HepG2 (cell line): ENCODE measurements around the gene TPPP3. TPM values are rescaled to one million over a fixed set of nuclear protein-coding genes. Genes with fewer than 3 reads are reported as not detected.
"Not testable (repeated sequence)": the region's sequence is repeated elsewhere in the genome, so short reads cannot be mapped to it uniquely, and the experiment has no call there.

Experiments used
- ATAC-seq: fragments of 200-7000 bp; cut with Tn5 transposase; 3 replicates; pipeline ENCODE4 v1.9.1; 2020; ENCODE audit warnings: mild to moderate bottlenecking, moderate library complexity
- BruUV-seq: library from RNA; stranded (reverse); fragments of 400-500 nt; replicated peaks from 2 replicates; lab custom pipeline; 2021; lab: Mats Ljungman, UMichigan
- CTCF ChIA-PET: fragments of 300-600 bp; formaldehyde crosslinking; extraction: SDS; loops from one replicate; lab custom pipeline; 2021; ENCODE audit warnings: low total read pairs, inconsistent platforms, low intra/inter-chr PET ratio; lab: Yijun Ruan, JAX
- POLR2A ChIA-PET: fragments of 350-600 bp; sonication (Branson Sonifier 250); formaldehyde crosslinking; loops from one replicate; lab custom pipeline; 2020; ENCODE audit warnings: antibody characterized with exemption, inconsistent platforms; lab: Yijun Ruan, JAX
- DNase-seq: peaks from one replicate; pipeline ENCODE4 v3.0.0-alpha.2; 2015; ENCODE audit warnings: low spot score
- FAIRE-seq: peaks from 3 replicates; lab custom pipeline; 2011; peaks lifted over from hg19 to GRCh38; lab: Jason Lieb, UNC
- H2AFZ ChIP-seq: one replicate; pipeline ENCODE4 v1.6.1; 2011; ENCODE audit warnings: low read length, inconsistent platforms
- H3K27ac ChIP-seq: fragments of 300-600 bp; 3 replicates; pipeline ENCODE4 v1.8.0; 2011; ENCODE audit warnings: mixed run types, mild to moderate bottlenecking, mixed read lengths, low read length, inconsistent platforms; ENCODE audit not compliant: insufficient read depth; ENCODE audit errors: extremely low read length
- H3K27me3 ChIP-seq, 2 experiments: fragments of 200-600 bp in 1 of 2; 2 replicates in 1 of 2; 3 replicates in 1 of 2; pipeline versions ENCODE4 v1.6.0 to v1.8.0; 2011; ENCODE audit warnings: low read length in 2 of 2, mild to moderate bottlenecking in 2 of 2, moderate library complexity in 2 of 2, inconsistent platforms in 1 of 2; ENCODE audit not compliant: insufficient read depth in 2 of 2, control insufficient read depth in 1 of 2
- H3K36me3 ChIP-seq, 2 experiments: fragments of 200-600 bp in 1 of 2; replicated peaks in 1 of 2; 2 replicates in 1 of 2; 3 replicates in 1 of 2; pipeline versions ENCODE4 v1.5.1 to v1.8.0; 2011; ENCODE audit warnings: low read length in 2 of 2, inconsistent platforms in 1 of 2; ENCODE audit not compliant: insufficient read depth in 2 of 2, control insufficient read depth in 1 of 2
- H3K4me1 ChIP-seq: 2 replicates; pipeline ENCODE4 v1.5.1; 2012; ENCODE audit warnings: low read length, inconsistent platforms; ENCODE audit not compliant: insufficient read depth
- H3K4me2 ChIP-seq: 2 replicates; pipeline ENCODE4 v1.6.0; 2011; ENCODE audit warnings: low read depth, low read length, inconsistent platforms
- H3K4me3 ChIP-seq, 3 experiments: fragments of 200-600 bp in 1 of 3; sonication (generic), shearing (Covaris generic) in 1 of 3; replicated peaks in 1 of 3; 2 replicates each; pipeline ENCODE4 v1.5.1; 2011 to 2016; ENCODE audit warnings: low read length in 3 of 3, inconsistent platforms in 2 of 3, low read depth in 2 of 3, mild to moderate bottlenecking in 2 of 3, control low read depth in 1 of 3, mixed read lengths in 1 of 3; ENCODE audit not compliant: insufficient read depth in 1 of 3
- H3K79me2 ChIP-seq: one replicate; pipeline ENCODE4 v1.6.1; 2011; ENCODE audit warnings: low read length, inconsistent platforms; ENCODE audit not compliant: insufficient read depth
- H3K9ac ChIP-seq: 2 replicates; pipeline ENCODE4 v1.6.0; 2011; ENCODE audit warnings: mild to moderate bottlenecking, low read depth, low read length, inconsistent platforms; ENCODE audit not compliant: insufficient read depth
- H3K9me3 ChIP-seq: 2 replicates; pipeline ENCODE4 v1.5.1; 2012; ENCODE audit warnings: mild to moderate bottlenecking, low read length
- H4K20me1 ChIP-seq: 2 replicates; pipeline ENCODE4 v1.6.0; 2011; ENCODE audit warnings: inconsistent platforms, mild to moderate bottlenecking, low read length, moderate library complexity; ENCODE audit not compliant: insufficient read depth
- AGO1 ChIP-seq: fragments of 200-400 bp; formaldehyde crosslinking; IDR thresholded peaks from 2 replicates; pipeline ENCODE4 v1.6.1; 2017; ENCODE audit warnings: mild to moderate bottlenecking, low read depth, low read length, moderate library complexity; ENCODE audit not compliant: poor library complexity, severe bottlenecking
- CENPBD1 ChIP-seq: sonication (generic); formaldehyde crosslinking; IDR thresholded peaks from 2 replicates; pipeline ENCODE4 v1.8.0; 2022; ENCODE audit warnings: missing genetic modification reagents, low read depth, mild to moderate bottlenecking, borderline replicate concordance
- CENPX ChIP-seq: sonication (generic); formaldehyde crosslinking; IDR thresholded peaks from 2 replicates; pipeline ENCODE4 v1.9.0; 2021; ENCODE audit warnings: mild to moderate bottlenecking, missing genetic modification reagents, moderate library complexity
- DNMT1 ChIP-seq: sonication (generic); formaldehyde crosslinking; IDR thresholded peaks from 2 replicates; pipeline ENCODE4 v1.5.1; 2020; ENCODE audit warnings: mild to moderate bottlenecking, missing genetic modification reagents
- HHEX ChIP-seq: IDR thresholded peaks from 2 replicates; pipeline ENCODE4 v1.6.1; 2016; ENCODE audit warnings: control low read depth
- KDM5A ChIP-seq: fragments of 200-600 bp; sonication (generic); IDR thresholded peaks from 2 replicates; pipeline ENCODE4 v1.7.0; 2018; ENCODE audit warnings: antibody characterized with exemption, mild to moderate bottlenecking, low read length, borderline replicate concordance
- NFE2 ChIP-seq: sonication (generic); formaldehyde crosslinking; IDR thresholded peaks from 2 replicates; pipeline ENCODE4 v1.4.0; 2020; ENCODE audit warnings: missing genetic modification reagents
- PCBP2 ChIP-seq: fragments of 200-400 bp; formaldehyde crosslinking; optimal IDR thresholded peaks from 2 replicates; pipeline ENCODE3; 2018; ENCODE audit warnings: low read length, low read depth; ENCODE audit not compliant: poor library complexity, severe bottlenecking
- SKI ChIP-seq: fragments of 450-650 bp; IDR thresholded peaks from one replicate; pipeline ENCODE4 v1.6.1; 2018; ENCODE audit warnings: mild to moderate bottlenecking; ENCODE audit not compliant: partially characterized antibody
- SYNCRIP ChIP-seq: fragments of 200-400 bp; formaldehyde crosslinking; IDR thresholded peaks from 2 replicates; pipeline ENCODE4 v1.6.1; 2018; ENCODE audit warnings: mild to moderate bottlenecking, low read depth, low read length; ENCODE audit not compliant: insufficient read depth
- TIGD3 ChIP-seq: sonication (generic); formaldehyde crosslinking; IDR thresholded peaks from 2 replicates; pipeline ENCODE4 v1.5.1; 2020; ENCODE audit warnings: mild to moderate bottlenecking, missing genetic modification reagents, borderline replicate concordance
- ZNF24 ChIP-seq: fragments of 450-650 bp; IDR thresholded peaks from 2 replicates; pipeline ENCODE4 v1.6.1; 2017; ENCODE audit warnings: antibody characterized with exemption, mild to moderate bottlenecking
- ZNF589 ChIP-seq: sonication (generic); formaldehyde crosslinking; conservative IDR thresholded peaks from 2 replicates; pipeline ENCODE4 v1.8.0; 2022; ENCODE audit warnings: mild to moderate bottlenecking, moderate library complexity, missing genetic modification reagents
- ZNF776 ChIP-seq: sonication (generic); formaldehyde crosslinking; IDR thresholded peaks from 2 replicates; pipeline ENCODE4 v1.4.0; 2020; ENCODE audit warnings: mild to moderate bottlenecking, missing genetic modification reagents
- ZNF841 ChIP-seq: sonication (generic); formaldehyde crosslinking; IDR thresholded peaks from 2 replicates; pipeline ENCODE4 v1.8.1; 2023; ENCODE audit warnings: missing genetic modification reagents, borderline replicate concordance
- WGBS: methylation state at CpG from one replicate; pipeline ENCODE4 v1.1.6; 2017; ENCODE audit warnings: low lambda C conversion rate; 5-methylcytosine and 5-hydroxymethylcytosine counted together
- in situ Hi-C: cut with HindIII; loops from 2 replicates; pipeline ENCODE4 v1.10.0; 2017; ENCODE audit warnings: low pct_unique_long_range_greater_than_20kb; ENCODE audit not compliant: extremely low pct_ligation_motif_present
- intact Hi-C: fragments of 100-400 bp; cut with micrococcal nuclease; formaldehyde crosslinking; loops from one replicate; pipeline ENCODE4 v1.10.0; 2022; ENCODE audit not compliant: unreplicated experiment
- polyA plus RNA-seq, 8 experiments: library from polyadenylated mRNA; depleted of rRNA in 3 of 8; stranded (reverse) in 7 of 8; unstranded in 1 of 8; fragments of >200 nt; fragmentation: Illumina TruSeq in 4 of 8; extraction: Trizol in 4 of 8; gene quantifications; 2 replicates each; pipeline versions ENCODE4 v1.2.1 to v1.2.3, GENCODE V29; 2011 to 2016; ENCODE audit warnings: low read depth in 4 of 8, missing spikeins in 1 of 8, mixed read lengths in 1 of 8; ENCODE audit not compliant: insufficient read depth in 1 of 8
- total RNA-seq, 5 experiments: library from RNA; depleted of rRNA; stranded (reverse); fragments of >200 nt; fragmentation: Illumina TruSeq; extraction: Trizol; gene quantifications; 2 replicates each; pipeline ENCODE4 v1.2.3, GENCODE V29; 2016; ENCODE audit warnings: low read depth in 1 of 5

Gene TPPP3
- total and polyA plus RNA-seq, 2 of the 13 experiments (the other 11 are each of a cell fraction or from before 2014, with no cell fraction given) = 0.16 to 0.44 TPM

- TF ChIP-seq ZNF589 (CRISPR knock-in tag) (no peak), DNMT1 (CRISPR knock-in tag) (no peak)
Measured at GRCh38 chr16:67356396-67356795, 36.9 kb downstream of the TPPP3 start (continued).

- CTCF ChIA-PET = not testable (repeated sequence)
Measured at GRCh38 chr16:67352463-67352862, 40.8 kb downstream of the TPPP3 start.

GRCh38 chr16:67350324-67350723 lies 43.0 kb downstream of the TPPP3 start:
- intact Hi-C loops = no loop called here
- Histone ChIP-seq H3K27me3 (no peaks in the 10 kb centered on the region), H3K27ac (no peak overlapping the region)
- CTCF ChIA-PET = no interaction called here
- TF ChIP-seq NFE2 (CRISPR knock-in tag) = no peak
- TF ChIP-seq HHEX (CRISPR knock-in tag) = no peak
- TF ChIP-seq SKI = no peak
- TF ChIP-seq AGO1 = no peak
- TF ChIP-seq ZNF776 (CRISPR knock-in tag) = no peak
- no peak for TF ChIP-seq ZNF24
- no peak for TF ChIP-seq ZNF841 (CRISPR knock-in tag)
- TF ChIP-seq CENPX (CRISPR knock-in tag) = no peak
- no peak for TF ChIP-seq TIGD3
- no peak for TF ChIP-seq SYNCRIP
- TF ChIP-seq PCBP2 = no peak
- no peak for TF ChIP-seq KDM5A
- TF ChIP-seq CENPBD1 (CRISPR knock-in tag) = no peak
- TF ChIP-seq, all 625 proteins: peak for 0
- Histone ChIP-seq H2AFZ (no peak overlapping the region), H3K9ac (no peak overlapping the region), H4K20me1 (no peaks in the 10 kb centered on the region), H3K36me3 (no peaks in the 10 kb centered on the region), H3K4me3 (no peak overlapping the region), H3K4me2 (no peak overlapping the region), H3K4me1 (peaks cover 29% of the 10 kb centered on the region), H3K9me3 (no peaks in the 10 kb centered on the region), H3K79me2 (no peaks in the 10 kb centered on the region)
- no TSS peak for BruUV-seq
- in situ Hi-C loops = no loop called here
- FAIRE-seq (no peak), ATAC-seq (no peak), DNase-seq (no peak)
- POLR2A ChIA-PET = interaction anchor here (0.6 kb wide), 1 partner anchor 24 kb away, joined by 4 read pairs; the partner anchor contains the start of genes KCTD19 and LRRC36
- WGBS = 75% methylated on average over 1 of the region's 1 CpG

More at GRCh38 chr16:67352463-67352862, 40.8 kb downstream of the TPPP3 start:
- H4K20me1 ChIP-seq, H3K79me2 ChIP-seq, POLR2A ChIA-PET, BruUV-seq, H3K27me3 ChIP-seq, H2AFZ ChIP-seq, H3K9ac ChIP-seq, H3K9me3 ChIP-seq, in situ Hi-C loops, H3K36me3 ChIP-seq, H3K27ac ChIP-seq, ATAC-seq, H3K4me3 ChIP-seq, intact Hi-C loops, DNase-seq, FAIRE-seq, H3K4me2 ChIP-seq: not testable (repeated sequence)
- H3K4me1 ChIP-seq = peaks cover 13% of the 10 kb centered on the region
- 91% methylated on average over 3 of the region's 3 CpGs for WGBS
